HFFc6 (cell line): ENCODE data around the gene RGS6. TPM values are rescaled to one million over a fixed set of nuclear protein-coding genes. Genes with fewer than 3 reads are reported as not detected.

Experiments
- DNase-seq: peaks from one replicate; pipeline ENCODE4 v3.0.0-alpha.2; 2018
- H3K27ac Mint-ChIP-seq: 2 replicates; pipeline ENCODE4 v1.8.0; 2020; ENCODE audit warnings: mild to moderate bottlenecking, mixed read lengths
- H3K27me3 Mint-ChIP-seq: 2 replicates; pipeline ENCODE4 v1.8.0; 2021; ENCODE audit warnings: mild to moderate bottlenecking, moderate library complexity, mixed read lengths; ENCODE audit not compliant: insufficient read depth
- H3K36me3 Mint-ChIP-seq: 2 replicates; pipeline ENCODE4 v1.8.0; 2021; ENCODE audit warnings: low read depth, mixed read lengths
- H3K4me1 Mint-ChIP-seq: 2 replicates; pipeline ENCODE4 v1.8.0; 2020; ENCODE audit warnings: low read depth, mixed read lengths
- H3K4me3 Mint-ChIP-seq: 2 replicates; pipeline ENCODE4 v1.8.0; 2020; ENCODE audit warnings: mild to moderate bottlenecking, moderate library complexity, mixed read lengths
- H3K9me3 Mint-ChIP-seq: 2 replicates; pipeline ENCODE4 v1.8.0; 2020; ENCODE audit warnings: mild to moderate bottlenecking, mixed read lengths
- CTCF ChIP-seq: fragments of 200-600 bp; sonication (generic); IDR thresholded peaks from 2 replicates; pipeline ENCODE4 v1.5.0; 2021; ENCODE audit warnings: antibody characterized with exemption, mild to moderate bottlenecking
- total RNA-seq, 6 experiments: library from RNA; stranded (reverse); fragmentation: NEBNext Ultra II Directional; extraction: Animal tissue kit (Norgen Biotek cat#: 25700); gene quantifications; 2 replicates in 1 of 6; 3 replicates in 5 of 6; pipeline ENCODE4 v1.2.3, GENCODE V29; 2021

Gene RGS6
- total RNA-seq, 6 experiments from 2014 or later = not detected

- Mint-ChIP-seq H3K4me3 (no peak overlapping the region), H3K4me1 (no peaks in the 10 kb centered on the region; the same call in 1 of the 2 replicates), H3K27ac (no peak overlapping the region), H3K27me3 (peaks cover 6% of the 10 kb centered on the region), H3K36me3 (no peaks in the 10 kb centered on the region), H3K9me3 (no peaks in the 10 kb centered on the region)
- DNase-seq = no peak
- TF ChIP-seq CTCF = no peak
These were observed 633.7 kb downstream of the RGS6 start for GRCh38 chr14:72565917-72566316.

GRCh38 chr14:72567226-72567625 is 635.0 kb downstream of the RGS6 start:
- Mint-ChIP-seq H3K36me3 (no peaks in the 10 kb centered on the region), H3K4me1 (no peaks in the 10 kb centered on the region), H3K4me3 (no peak overlapping the region), H3K27me3 (peaks cover 6% of the 10 kb centered on the region), H3K27ac (no peak overlapping the region), H3K9me3 (no peaks in the 10 kb centered on the region)
- no peak for DNase-seq
- no peak for TF ChIP-seq CTCF

- no peak for TF ChIP-seq CTCF
- no peaks in the 10 kb centered on the region for H3K4me1 Mint-ChIP-seq
- DNase-seq = no peak
These were observed 636.2 kb downstream of the RGS6 start for GRCh38 chr14:72568296-72568992.

GRCh38 chr14:72573725-72574417 is 641.6 kb downstream of the RGS6 start:
- TF ChIP-seq CTCF = no peak
- H3K9me3 Mint-ChIP-seq = no peaks in the 10 kb centered on the region
- DNase-seq = no peak
- no peaks in the 10 kb centered on the region for H3K36me3 Mint-ChIP-seq
- no peaks in the 10 kb centered on the region for H3K4me1 Mint-ChIP-seq
- no peak overlapping the region for H3K27ac Mint-ChIP-seq
- peaks cover 10% of the 10 kb centered on the region for H3K27me3 Mint-ChIP-seq
- no peak overlapping the region for H3K4me3 Mint-ChIP-seq

More at GRCh38 chr14:72568296-72568992, 636.2 kb downstream of the RGS6 start:
- Mint-ChIP-seq H3K36me3 (no peaks in the 10 kb centered on the region), H3K9me3 (no peaks in the 10 kb centered on the region), H3K27ac (no peak overlapping the region), H3K4me3 (no peak overlapping the region), H3K27me3 (peaks cover 6% of the 10 kb centered on the region; the same call in 1 of the 2 replicates)

GRCh38 chr14:72574715-72575114 is 642.5 kb downstream of the RGS6 start:
- DNase-seq = no peak
- H3K4me3 Mint-ChIP-seq = no peak overlapping the region
- no peaks in the 10 kb centered on the region for H3K9me3 Mint-ChIP-seq
- H3K27me3 Mint-ChIP-seq = peaks cover 11% of the 10 kb centered on the region
- no peaks in the 10 kb centered on the region for H3K36me3 Mint-ChIP-seq
- no peak for TF ChIP-seq CTCF
- H3K4me1 Mint-ChIP-seq = no peaks in the 10 kb centered on the region
- no peak overlapping the region for H3K27ac Mint-ChIP-seq
